ENCODE measurements around the gene BATF.

DNA sequence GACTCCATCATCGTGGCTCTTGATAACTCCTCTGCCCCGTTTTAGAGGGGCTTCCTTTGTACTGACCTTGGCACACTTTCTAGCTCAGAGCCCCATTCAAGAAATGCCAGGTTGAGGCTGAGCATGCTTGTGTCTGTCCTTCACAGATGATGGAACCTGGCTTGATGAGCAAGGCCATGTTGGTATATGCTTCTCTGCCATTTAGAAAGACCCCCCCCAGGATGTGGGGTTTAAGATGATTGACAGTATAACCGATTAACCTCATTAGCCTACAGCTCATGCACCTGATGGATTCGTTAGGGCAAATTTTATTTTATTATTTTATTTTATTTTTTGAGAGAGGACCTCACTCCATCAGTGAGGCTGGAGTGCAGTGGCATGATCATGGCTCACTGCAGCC is 21.0 kb downstream of the BATF start:
- TF ChIP-seq, protein P1, sequence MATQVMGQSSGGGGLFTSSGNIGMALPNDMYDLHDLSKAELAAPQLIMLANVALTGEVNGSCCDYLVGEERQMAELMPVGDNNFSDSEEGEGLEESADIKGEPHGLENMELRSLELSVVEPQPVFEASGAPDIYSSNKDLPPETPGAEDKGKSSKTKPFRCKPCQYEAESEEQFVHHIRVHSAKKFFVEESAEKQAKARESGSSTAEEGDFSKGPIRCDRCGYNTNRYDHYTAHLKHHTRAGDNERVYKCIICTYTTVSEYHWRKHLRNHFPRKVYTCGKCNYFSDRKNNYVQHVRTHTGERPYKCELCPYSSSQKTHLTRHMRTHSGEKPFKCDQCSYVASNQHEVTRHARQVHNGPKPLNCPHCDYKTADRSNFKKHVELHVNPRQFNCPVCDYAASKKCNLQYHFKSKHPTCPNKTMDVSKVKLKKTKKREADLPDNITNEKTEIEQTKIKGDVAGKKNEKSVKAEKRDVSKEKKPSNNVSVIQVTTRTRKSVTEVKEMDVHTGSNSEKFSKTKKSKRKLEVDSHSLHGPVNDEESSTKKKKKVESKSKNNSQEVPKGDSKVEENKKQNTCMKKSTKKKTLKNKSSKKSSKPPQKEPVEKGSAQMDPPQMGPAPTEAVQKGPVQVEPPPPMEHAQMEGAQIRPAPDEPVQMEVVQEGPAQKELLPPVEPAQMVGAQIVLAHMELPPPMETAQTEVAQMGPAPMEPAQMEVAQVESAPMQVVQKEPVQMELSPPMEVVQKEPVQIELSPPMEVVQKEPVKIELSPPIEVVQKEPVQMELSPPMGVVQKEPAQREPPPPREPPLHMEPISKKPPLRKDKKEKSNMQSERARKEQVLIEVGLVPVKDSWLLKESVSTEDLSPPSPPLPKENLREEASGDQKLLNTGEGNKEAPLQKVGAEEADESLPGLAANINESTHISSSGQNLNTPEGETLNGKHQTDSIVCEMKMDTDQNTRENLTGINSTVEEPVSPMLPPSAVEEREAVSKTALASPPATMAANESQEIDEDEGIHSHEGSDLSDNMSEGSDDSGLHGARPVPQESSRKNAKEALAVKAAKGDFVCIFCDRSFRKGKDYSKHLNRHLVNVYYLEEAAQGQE (IDR thresholded peaks at IDR 0.05; ENCODE audit: insufficient read depth in 1 of 2, low read depth in 2 of 2, low read length in 2 of 2), result no peak
- TF ChIP-seq SIN3A (IDR thresholded peaks at IDR 0.05; ENCODE audit: borderline replicate concordance, insufficient read depth, low read length), result no peak
- TF ChIP-seq POLR2AphosphoS5 (IDR thresholded peaks at IDR 0.05; ENCODE audit: low read depth, low read length), result no peak
- no peak for TF ChIP-seq TAF1 (IDR thresholded peaks at IDR 0.05; ENCODE audit: borderline replicate concordance, insufficient read depth, low read length)

All from PFSK-1 (cell line).